Stimulated activated CD4-positive, alpha-beta T cell treated with anti-CD3 and anti-CD28 coated beads, Interleukin-4, amount 100 ng/mL, for 48 hours (primary cell): ENCODE data around the gene CDC42.

ENCODE experiments used
- DNase-seq, 2 donors: peaks; one replicate each; pipeline ENCODE4 v3.0.0-alpha.2; 2020; ENCODE audit warnings: low read depth in 2 of 2

Gene CDC42

DNA sequence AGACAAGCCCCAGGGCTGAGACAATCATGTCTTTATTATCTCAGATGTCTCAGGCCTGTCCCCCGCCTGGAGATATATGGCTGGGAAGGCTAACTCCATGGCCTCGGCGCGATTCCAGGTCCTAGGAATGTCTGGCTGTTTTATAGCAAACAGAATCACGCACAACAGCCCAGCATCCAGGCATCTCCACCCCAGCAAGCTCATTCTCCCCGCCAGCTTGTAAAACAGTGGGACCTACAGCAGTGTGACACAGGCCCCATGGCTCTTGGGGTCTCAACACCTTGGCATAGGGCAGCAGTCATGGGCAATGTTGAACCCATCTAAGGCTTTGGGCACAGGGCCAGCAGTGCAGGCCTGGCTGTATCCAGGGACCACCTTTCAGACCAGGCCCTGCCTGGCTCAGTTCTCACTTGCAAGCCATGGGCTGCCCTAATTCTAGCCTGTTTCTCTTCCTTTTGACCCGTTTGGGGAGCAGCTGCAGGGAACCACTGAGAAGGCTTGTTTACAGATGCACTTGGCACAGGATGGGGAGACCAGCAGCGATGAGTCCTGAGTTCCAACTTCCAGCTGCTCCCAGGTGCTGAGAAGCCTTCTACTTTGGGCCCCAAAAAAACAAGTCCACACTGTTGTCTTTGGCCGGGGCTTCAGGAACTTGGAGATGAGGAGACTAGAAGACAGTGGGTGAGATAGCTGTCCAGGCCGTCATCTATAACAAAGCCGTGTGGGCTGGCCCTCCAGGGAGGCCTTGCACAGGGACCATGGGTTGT is 56.0 kb downstream of the CDC42 start:
- no peak for DNase-seq

GRCh38 chr1:22110016-22110415 is 57.5 kb downstream of the CDC42 start:
- DNase-seq: no peak

DNA sequence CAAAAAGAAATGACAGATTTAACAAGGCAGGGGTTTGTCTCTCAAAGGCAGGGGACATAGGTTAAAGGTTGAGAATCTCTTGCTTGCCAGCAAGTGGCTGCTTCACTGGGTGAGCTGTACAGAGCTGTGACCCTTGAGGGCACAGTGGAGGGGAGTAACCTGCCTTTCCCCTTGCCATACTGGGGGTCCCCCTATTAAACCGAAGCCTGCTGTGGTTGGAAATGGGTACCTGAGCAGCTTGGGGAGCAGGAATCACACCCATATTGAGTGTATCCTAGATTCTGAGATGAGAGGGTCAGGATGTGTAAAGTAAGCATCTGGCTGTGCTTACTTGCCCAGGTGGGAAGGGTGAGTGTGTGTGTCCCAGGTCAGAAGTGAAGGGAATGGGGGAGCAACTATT is 58.6 kb downstream of the CDC42 start:
- DNase-seq: no peak

- no peak for DNase-seq
These were observed 59.1 kb downstream of the CDC42 start for GRCh38 chr1:22111620-22112019.

- no peak for DNase-seq
These were observed 60.0 kb downstream of the CDC42 start for GRCh38 chr1:22112554-22112953.

- no peak for DNase-seq
These were observed 61.8 kb downstream of the CDC42 start for GRCh38 chr1:22114083-22115012.

DNA sequence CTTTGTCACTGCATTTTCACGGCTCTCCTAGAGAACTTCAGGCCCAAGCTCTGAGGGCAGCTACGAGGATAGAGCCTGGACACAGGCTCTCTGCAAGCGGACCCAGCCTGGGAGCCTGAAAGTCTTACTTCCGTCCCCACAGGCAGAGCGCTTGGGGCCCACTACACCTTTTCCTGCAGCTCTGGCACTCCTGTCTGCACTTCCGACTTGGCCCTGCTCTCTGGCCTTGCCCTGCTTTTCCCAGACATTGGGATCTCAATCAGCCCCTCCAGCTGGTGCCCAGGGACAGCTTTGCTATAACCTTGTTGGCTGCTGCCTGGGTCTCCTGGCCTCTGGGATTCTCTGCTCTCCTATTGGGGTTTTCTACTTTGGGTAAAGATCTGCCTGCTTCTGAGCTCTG is 62.8 kb downstream of the CDC42 start:
- no peak for DNase-seq

GRCh38 chr1:22117238-22117637 is 64.7 kb downstream of the CDC42 start:
- no peak for DNase-seq

DNA sequence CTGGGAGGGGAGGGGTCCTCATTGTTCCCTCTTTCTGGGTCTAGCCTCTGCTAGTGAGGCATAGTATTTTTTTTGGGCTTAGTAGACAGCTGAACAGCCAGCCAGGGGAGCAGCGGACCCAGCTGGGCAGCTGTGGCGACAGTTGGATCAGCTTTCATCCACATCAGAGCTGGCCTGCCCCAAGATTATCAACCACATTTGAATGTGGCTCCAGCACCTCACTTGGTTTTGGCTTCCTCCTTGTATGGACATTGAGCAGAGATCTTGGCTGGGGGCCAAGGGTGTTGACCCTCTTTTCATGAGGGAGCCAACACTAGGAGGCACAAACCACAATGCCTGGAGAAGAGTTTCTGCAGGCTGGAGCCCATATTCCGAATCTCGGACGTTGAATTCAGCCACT is 65.3 kb downstream of the CDC42 start:
- no peak for DNase-seq

- no peak for DNase-seq
These were observed 65.9 kb downstream of the CDC42 start for GRCh38 chr1:22118291-22118992.

GRCh38 chr1:22119626-22120468 is 67.3 kb downstream of the CDC42 start:
- no peak for DNase-seq

GRCh38 chr1:22120469-22120790 is 67.9 kb downstream of the CDC42 start:
- DNase-seq: no peak

DNA sequence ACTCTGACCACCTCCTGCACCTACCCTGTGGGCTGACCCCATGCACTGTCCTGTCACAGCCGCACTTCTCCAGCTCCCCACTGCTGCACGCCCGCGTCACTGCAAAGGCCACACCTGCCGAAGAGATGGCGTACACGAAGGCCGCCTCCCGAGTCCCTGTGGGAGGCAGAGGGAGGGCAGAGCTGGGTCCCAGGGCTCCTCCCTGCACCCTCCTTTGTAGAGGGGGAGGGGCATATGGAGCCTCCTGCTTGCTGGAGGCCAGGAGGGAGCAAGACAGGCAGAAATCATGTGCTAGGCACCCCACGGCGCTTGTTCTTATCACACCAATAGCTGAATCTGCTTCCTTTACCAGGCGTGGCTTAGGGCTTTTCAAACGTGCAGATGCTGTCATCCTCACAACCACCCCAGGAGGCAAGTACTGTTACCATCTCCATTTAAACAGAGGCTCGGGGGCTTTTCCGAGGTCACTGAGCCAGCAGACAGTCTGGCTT is 69.0 kb downstream of the CDC42 start:
- no peak for DNase-seq

- DNase-seq: no peak
These were observed 70.0 kb downstream of the CDC42 start for GRCh38 chr1:22122273-22123070.

GRCh38 chr1:22123071-22123390 is 70.5 kb downstream of the CDC42 start:
- no peak for DNase-seq

DNA sequence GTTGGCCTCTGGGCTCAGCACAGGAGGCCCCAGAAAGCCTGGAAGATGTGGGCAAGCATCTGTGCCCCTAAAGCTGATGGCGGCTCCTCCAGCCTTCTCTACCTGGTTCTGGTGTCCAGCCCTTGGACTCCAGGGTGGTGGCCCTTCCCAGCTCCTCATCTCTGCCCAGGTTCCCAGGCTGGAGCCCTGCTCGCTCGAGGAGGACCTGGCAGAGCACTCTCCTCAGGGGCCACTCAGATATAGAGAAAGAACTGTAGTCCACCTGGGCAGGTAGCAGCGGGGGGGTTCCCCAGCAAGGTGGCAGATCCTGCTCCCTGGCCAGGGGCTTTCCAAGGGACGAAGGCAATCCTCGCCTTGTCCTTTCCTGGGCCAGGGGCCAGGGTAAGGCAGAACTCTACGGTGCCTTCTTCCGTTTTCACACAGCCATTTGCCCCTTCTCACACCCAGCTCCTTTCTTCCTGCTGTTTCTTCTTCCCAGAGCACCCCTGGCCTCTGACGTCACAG is 71.4 kb downstream of the CDC42 start:
- no peak for DNase-seq

DNA sequence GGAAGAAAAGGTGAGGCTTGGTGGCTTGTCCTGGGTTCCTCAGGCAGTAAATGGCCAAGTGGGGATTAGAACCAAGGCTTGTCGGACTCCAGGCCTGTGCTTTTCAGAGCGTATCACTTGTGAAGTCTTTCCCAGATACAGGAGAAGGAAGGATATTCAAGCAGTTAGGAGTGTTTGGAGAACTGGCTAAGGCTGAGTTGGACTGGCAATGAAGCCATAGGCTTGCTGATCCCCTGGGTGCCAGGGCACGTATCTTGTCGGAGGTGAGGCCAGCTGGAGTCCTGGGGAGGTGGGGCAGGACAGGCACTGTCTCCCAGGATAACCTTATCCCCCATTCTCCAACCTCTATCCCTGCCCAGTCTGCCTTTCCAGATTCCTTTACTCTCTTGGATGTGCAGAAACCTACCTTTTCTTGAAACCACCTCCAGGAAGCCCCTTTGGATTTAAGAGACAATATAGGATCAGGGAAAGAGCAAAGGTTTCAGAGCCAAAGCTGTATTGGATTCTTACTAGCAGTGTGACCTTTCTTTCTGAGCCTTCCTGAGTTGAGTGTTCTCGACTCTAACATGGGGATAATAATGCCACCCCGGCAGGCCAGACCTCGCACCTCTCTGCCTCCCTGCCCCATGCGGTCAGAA is 72.2 kb downstream of the CDC42 start:
- no peak for DNase-seq

GRCh38 chr1:22126531-22126930 is 74.0 kb downstream of the CDC42 start:
- no peak for DNase-seq

DNA sequence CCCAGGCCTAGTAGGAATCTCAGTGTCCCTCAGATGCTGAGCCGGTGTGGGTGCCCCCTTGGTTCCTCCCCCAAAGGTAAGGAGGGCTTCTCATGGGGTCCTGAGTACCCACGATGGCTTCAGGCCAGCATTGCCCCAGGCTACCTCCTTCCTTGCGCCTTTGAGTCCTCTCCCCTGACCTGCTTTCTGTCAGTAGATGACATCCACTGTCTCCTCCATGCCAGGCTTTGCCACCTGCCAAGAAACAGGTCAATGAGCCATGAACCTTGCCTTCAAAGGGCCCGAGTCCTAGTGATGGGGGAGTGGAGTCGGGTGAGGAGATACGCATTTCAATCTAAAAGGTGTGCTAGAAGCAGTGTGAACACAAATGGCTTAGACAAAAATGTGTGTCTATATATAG is 74.7 kb downstream of the CDC42 start:
- DNase-seq: no peak

DNA sequence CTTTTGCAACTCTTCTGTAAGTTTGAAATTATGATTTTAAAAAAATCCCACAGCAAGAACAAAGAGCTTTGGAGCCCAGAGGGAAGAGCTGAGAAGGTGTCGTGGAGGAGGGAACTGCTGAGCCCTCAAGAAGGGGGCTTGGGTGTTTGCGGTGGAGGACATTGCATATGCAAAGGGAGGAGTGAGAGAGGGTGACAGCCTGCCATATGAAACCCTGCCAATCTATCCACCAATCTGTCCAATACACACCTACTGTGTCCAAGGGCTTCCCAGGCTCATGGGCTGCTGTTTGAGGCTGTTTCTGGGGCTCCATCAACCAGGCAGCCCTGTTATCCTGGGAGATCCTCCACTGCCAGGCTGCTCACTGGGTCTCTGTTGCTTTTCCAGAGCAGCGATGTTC is 75.2 kb downstream of the CDC42 start:
- no peak for DNase-seq
